Neural cell (in vitro differentiated cells): ENCODE data around the gene ZSCAN5A. TPM values are rescaled to one million over a fixed set of nuclear protein-coding genes. Genes with fewer than 3 reads are reported as not detected.

Experiments used
- H2AFZ ChIP-seq: fragments of 200-600, 300-800 bp; sonication (generic), shearing (Covaris generic); 2 replicates; pipeline ENCODE4 v1.6.0; 2014; ENCODE audit warnings: low read depth, mild to moderate bottlenecking, antibody characterized with exemption, low read length, moderate library complexity
- H3F3A ChIP-seq: fragments of 200-600 bp; shearing (Covaris generic); 2 replicates; pipeline ENCODE4 v1.6.1; 2016; ENCODE audit warnings: mild to moderate bottlenecking, moderate library complexity, mixed read lengths, antibody characterized with exemption, low read length; ENCODE audit not compliant: insufficient read depth, poor library complexity, severe bottlenecking
- H3K27ac ChIP-seq: fragments of 200-600, 300-800 bp; sonication (generic), shearing (Covaris generic); 2 replicates; pipeline ENCODE4 v1.5.1; 2014; ENCODE audit warnings: mild to moderate bottlenecking, low read length, moderate library complexity
- H3K27me3 ChIP-seq: fragments of 300-800, 200-600 bp; sonication (generic), shearing (Covaris generic); 2 replicates; pipeline ENCODE4 v1.6.0; 2014; ENCODE audit warnings: mild to moderate bottlenecking, low read depth, low read length, moderate library complexity; ENCODE audit not compliant: insufficient read depth
- H3K36me3 ChIP-seq: fragments of 300-800, 200-600 bp; sonication (generic), shearing (Covaris generic); 2 replicates; pipeline ENCODE4 v1.5.1; 2014; ENCODE audit warnings: mild to moderate bottlenecking, antibody characterized with exemption, low read length, moderate library complexity; ENCODE audit not compliant: insufficient read depth
- H3K4me2 ChIP-seq: fragments of 300-800, 200-600 bp; sonication (generic), shearing (Covaris generic); 2 replicates; pipeline ENCODE4 v1.6.0; 2014; ENCODE audit warnings: mild to moderate bottlenecking, low read length
- H3K4me3 ChIP-seq: fragments of 300-800, 200-600 bp; sonication (generic), shearing (Covaris generic); 2 replicates; pipeline ENCODE4 v1.5.1; 2014; ENCODE audit warnings: mild to moderate bottlenecking, low read length, moderate library complexity
- H3K79me2 ChIP-seq: fragments of 200-600 bp; shearing (Covaris generic); replicated peaks from 2 replicates; pipeline ENCODE4 v1.6.0; 2014; ENCODE audit warnings: mild to moderate bottlenecking, low read length, moderate library complexity; ENCODE audit not compliant: insufficient read depth
- H3K9ac ChIP-seq: fragments of 300-800, 200-600 bp; sonication (generic), shearing (Covaris generic); 2 replicates; pipeline ENCODE4 v1.6.1; 2016; ENCODE audit warnings: mild to moderate bottlenecking, low read length, mixed read lengths
- H3K9me2 ChIP-seq: fragments of 200-600 bp; shearing (Covaris generic); 2 replicates; pipeline ENCODE4 v1.6.1; 2016; ENCODE audit warnings: mild to moderate bottlenecking, low read length, mixed read lengths; ENCODE audit not compliant: insufficient read depth
- H3K9me3 ChIP-seq: fragments of 200-600, 300-800 bp; sonication (generic), shearing (Covaris generic); 2 replicates; pipeline ENCODE4 v1.6.1; 2016; ENCODE audit warnings: mild to moderate bottlenecking, mixed run types, low read length, moderate library complexity, mixed read lengths
- H4K20me1 ChIP-seq: fragments of 200-600 bp; shearing (Covaris generic); 2 replicates; pipeline ENCODE4 v1.6.1; 2016; ENCODE audit warnings: mild to moderate bottlenecking, mixed run types; ENCODE audit not compliant: insufficient read depth
- CTCF ChIP-seq: fragments of 450-650 bp; IDR thresholded peaks from 2 replicates; pipeline ENCODE4 v1.5.1; 2014; ENCODE audit warnings: antibody characterized with exemption, mild to moderate bottlenecking, moderate library complexity; ENCODE audit not compliant: poor library complexity, severe bottlenecking
- EP300 ChIP-seq: fragments of 450-650 bp; conservative IDR thresholded peaks from 2 replicates; pipeline ENCODE4 v1.6.1; 2014; ENCODE audit warnings: antibody characterized with exemption, mild to moderate bottlenecking, moderate library complexity; ENCODE audit not compliant: poor library complexity, severe bottlenecking
- EZH2 ChIP-seq: fragments of 200-600, 300-800 bp; shearing (Covaris generic), sonication (generic); IDR thresholded peaks from 2 replicates; pipeline ENCODE4 v1.6.1; 2014; ENCODE audit warnings: antibody characterized with exemption, low read length, borderline replicate concordance, mild to moderate bottlenecking; ENCODE audit not compliant: insufficient read depth, poor library complexity, severe bottlenecking
- MXI1 ChIP-seq: fragments of 450-650 bp; conservative IDR thresholded peaks from 2 replicates; pipeline ENCODE4 v1.6.1; 2014; ENCODE audit warnings: antibody characterized with exemption, mild to moderate bottlenecking; ENCODE audit not compliant: poor library complexity, severe bottlenecking
- POLR2AphosphoS5 ChIP-seq: IDR thresholded peaks from 2 replicates; pipeline ENCODE4 v1.6.1; 2012
- RAD21 ChIP-seq: fragments of 450-650 bp; conservative IDR thresholded peaks from 2 replicates; pipeline ENCODE4 v1.6.1; 2014; ENCODE audit warnings: antibody characterized with exemption, mild to moderate bottlenecking, moderate library complexity
- REST ChIP-seq: IDR thresholded peaks from 2 replicates; pipeline ENCODE4 v1.6.1; 2012; ENCODE audit warnings: borderline replicate concordance
- SMC3 ChIP-seq: fragments of 450-650 bp; conservative IDR thresholded peaks from 2 replicates; pipeline ENCODE4 v1.6.1; 2014; ENCODE audit warnings: antibody characterized with exemption, mild to moderate bottlenecking, moderate library complexity; ENCODE audit not compliant: poor library complexity
- TAF1 ChIP-seq: IDR thresholded peaks from 2 replicates; pipeline ENCODE4 v1.6.1; 2012; ENCODE audit warnings: low read depth
- polyA plus RNA-seq: library from polyadenylated mRNA; depleted of rRNA; stranded (reverse); fragments of >200 nt; gene quantifications from 2 replicates; pipeline ENCODE4 v1.2.3, GENCODE V29; 2014

Gene ZSCAN5A
- polyA plus RNA-seq, 1 donor from 2014 or later = 9.2 TPM

GRCh38 chr19:56270676-56271075, 44.0 kb downstream of the ZSCAN5A start:
- Histone ChIP-seq H3K27me3 (no peaks in the 10 kb centered on the region), H4K20me1 (no peaks in the 10 kb centered on the region), H3K4me2 (no peak overlapping the region), H3K9me3 (no peaks in the 10 kb centered on the region), H3K4me3 (no peak overlapping the region), H3K9me2 (no peaks in the 10 kb centered on the region), H3K27ac (no peak overlapping the region), H3K79me2 (no peaks in the 10 kb centered on the region), H3K9ac (no peak overlapping the region), H3F3A (no peaks in the 10 kb centered on the region), H3K36me3 (no peaks in the 10 kb centered on the region), H2AFZ (no peak overlapping the region)
- no peak for TF ChIP-seq TAF1

- H2AFZ ChIP-seq = no peak overlapping the region
- H3K9ac ChIP-seq = no peak overlapping the region
- no peaks in the 10 kb centered on the region for H3K9me3 ChIP-seq
- no peaks in the 10 kb centered on the region for H3F3A ChIP-seq
- H3K27me3 ChIP-seq = no peaks in the 10 kb centered on the region
- H3K4me2 ChIP-seq = no peak overlapping the region
- no peak overlapping the region for H3K27ac ChIP-seq
- TF ChIP-seq POLR2AphosphoS5 (no peak), SMC3 (no peak), REST (no peak), TAF1 (no peak), RAD21 (no peak), MXI1 (no peak), EP300 (no peak)
- H3K36me3 ChIP-seq = no peaks in the 10 kb centered on the region
- no peaks in the 10 kb centered on the region for H4K20me1 ChIP-seq
- no peaks in the 10 kb centered on the region for H3K9me2 ChIP-seq
- H3K4me3 ChIP-seq = no peak overlapping the region
- no peaks in the 10 kb centered on the region for H3K79me2 ChIP-seq
Measured at GRCh38 chr19:56269348-56269747, 45.3 kb downstream of the ZSCAN5A start.

- Histone ChIP-seq H3K9ac (no peak overlapping the region), H3K79me2 (no peaks in the 10 kb centered on the region), H3F3A (no peaks in the 10 kb centered on the region), H3K27me3 (no peaks in the 10 kb centered on the region), H2AFZ (no peak overlapping the region), H3K4me2 (no peak overlapping the region), H3K4me3 (no peak overlapping the region), H4K20me1 (no peaks in the 10 kb centered on the region), H3K36me3 (no peaks in the 10 kb centered on the region), H3K9me3 (no peaks in the 10 kb centered on the region), H3K27ac (no peak overlapping the region), H3K9me2 (no peaks in the 10 kb centered on the region)
- no peak for TF ChIP-seq REST
- TF ChIP-seq MXI1 = no peak
- no peak for TF ChIP-seq TAF1
- TF ChIP-seq POLR2AphosphoS5 = no peak
- no peak for TF ChIP-seq SMC3
- no peak for TF ChIP-seq RAD21
- TF ChIP-seq CTCF = no peak
- TF ChIP-seq EZH2 = no peak
- no peak for TF ChIP-seq EP300
Measured at GRCh38 chr19:56266051-56266450, 48.6 kb downstream of the ZSCAN5A start.
